Tibial nerve (tissue), 3 donors: Measurements from ENCODE around the gene NINJ2.

Experiments used
- CTCF ChIP-seq, 5 experiments: fragments of 200-600 bp in 3 of 5; fragments of 450-650 bp in 2 of 5; sonication (generic) in 3 of 5; IDR thresholded peaks; one replicate each; pipeline ENCODE4 v1.5.1; 2016 to 2019; ENCODE audit warnings: antibody characterized with exemption in 5 of 5, mild to moderate bottlenecking in 3 of 5, moderate library complexity in 2 of 5
- POLR2A ChIP-seq, 2 donors: fragments of 450-650 bp; IDR thresholded peaks; one replicate each; pipeline ENCODE4 v1.6.1; 2017; ENCODE audit warnings: antibody characterized with exemption in 2 of 2, mild to moderate bottlenecking in 2 of 2, moderate library complexity in 2 of 2

DNA sequence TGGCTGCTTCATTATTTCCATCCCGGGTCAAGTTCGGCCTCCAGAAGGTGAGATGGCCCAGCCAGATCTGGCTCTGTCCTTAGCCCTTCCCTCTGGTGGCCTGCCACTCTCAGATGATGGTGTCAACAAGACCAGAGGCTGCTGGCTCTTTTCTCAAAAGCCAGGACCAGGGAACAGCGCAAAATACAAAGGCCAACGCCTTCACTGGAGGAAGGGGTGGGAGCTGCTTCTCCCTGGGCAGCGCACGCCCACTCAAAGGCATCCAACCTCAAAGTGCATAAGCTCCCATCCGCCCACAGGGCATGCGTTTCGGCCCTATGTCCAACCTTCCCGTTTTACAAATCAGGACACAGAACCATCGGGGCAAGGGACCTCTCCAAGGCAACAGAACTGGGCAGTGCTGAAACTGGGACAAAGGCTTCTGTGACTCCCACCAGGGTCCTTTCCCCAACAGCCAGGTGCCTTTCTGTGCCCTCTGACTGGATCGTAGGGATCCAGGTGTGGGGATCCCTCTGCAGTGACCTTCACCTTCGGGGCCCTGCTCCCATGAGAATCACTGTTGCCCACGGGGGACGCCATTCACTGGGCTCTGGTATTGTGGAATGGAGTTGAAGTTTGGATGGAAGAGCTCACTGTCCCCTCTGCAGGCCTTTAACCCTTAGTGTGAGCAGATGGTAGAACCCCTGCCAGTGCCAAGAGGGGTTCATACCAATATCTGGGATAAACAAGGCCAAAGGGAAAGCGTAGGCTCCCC lies 76.8 kb downstream of the NINJ2 start:
- no peak for TF ChIP-seq POLR2A (IDR thresholded peaks at IDR 0.05)
- no peak for TF ChIP-seq CTCF (IDR thresholded peaks at IDR 0.05)
